ENCODE data around the gene SP7.

The SP7 gene

DNA sequence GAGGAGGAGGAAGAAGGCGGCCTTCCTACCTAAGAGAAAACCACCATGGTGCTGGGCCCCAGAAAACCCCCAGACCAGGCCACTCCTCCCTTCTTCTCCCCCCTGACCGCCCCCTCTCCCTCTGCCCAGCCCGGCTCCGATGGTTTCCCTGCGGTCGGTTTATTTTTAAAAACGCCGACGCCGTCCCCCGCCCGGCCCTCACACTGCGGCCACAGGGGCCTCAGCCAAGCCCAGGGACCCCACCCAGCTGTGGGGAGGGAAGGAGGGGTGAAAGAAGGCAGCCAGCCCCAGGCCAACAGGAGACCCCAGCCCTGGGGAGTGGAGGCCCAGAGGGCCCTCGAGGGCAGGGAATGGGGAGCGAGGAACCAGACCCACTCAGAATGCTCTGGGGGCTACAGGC, 3.4 kb downstream of the SP7 start:
- TF ChIP-seq GATA2 (IDR thresholded peaks at IDR 0.05; ENCODE audit: low read depth, low read length): no peak
- TF ChIP-seq GATA3 (IDR thresholded peaks at IDR 0.05; ENCODE audit: low read depth, low read length): no peak

GRCh38 chr12:53330671-53331070, 5.5 kb downstream of the SP7 start:
- no peak for TF ChIP-seq GATA3 (IDR thresholded peaks at IDR 0.05; ENCODE audit: low read depth, low read length)

- TF ChIP-seq GATA2 (IDR thresholded peaks at IDR 0.05; ENCODE audit: low read depth, low read length): no peak
- no peak for TF ChIP-seq GATA3 (IDR thresholded peaks at IDR 0.05; ENCODE audit: low read depth, low read length)
These were observed 8.1 kb downstream of the SP7 start for GRCh38 chr12:53328043-53328435.

- TF ChIP-seq GATA2 (IDR thresholded peaks at IDR 0.05; ENCODE audit: low read depth, low read length) (no peak), GATA3 (IDR thresholded peaks at IDR 0.05; ENCODE audit: low read depth, low read length) (no peak)
These were observed 8.6 kb downstream of the SP7 start for GRCh38 chr12:53327435-53328042.

DNA sequence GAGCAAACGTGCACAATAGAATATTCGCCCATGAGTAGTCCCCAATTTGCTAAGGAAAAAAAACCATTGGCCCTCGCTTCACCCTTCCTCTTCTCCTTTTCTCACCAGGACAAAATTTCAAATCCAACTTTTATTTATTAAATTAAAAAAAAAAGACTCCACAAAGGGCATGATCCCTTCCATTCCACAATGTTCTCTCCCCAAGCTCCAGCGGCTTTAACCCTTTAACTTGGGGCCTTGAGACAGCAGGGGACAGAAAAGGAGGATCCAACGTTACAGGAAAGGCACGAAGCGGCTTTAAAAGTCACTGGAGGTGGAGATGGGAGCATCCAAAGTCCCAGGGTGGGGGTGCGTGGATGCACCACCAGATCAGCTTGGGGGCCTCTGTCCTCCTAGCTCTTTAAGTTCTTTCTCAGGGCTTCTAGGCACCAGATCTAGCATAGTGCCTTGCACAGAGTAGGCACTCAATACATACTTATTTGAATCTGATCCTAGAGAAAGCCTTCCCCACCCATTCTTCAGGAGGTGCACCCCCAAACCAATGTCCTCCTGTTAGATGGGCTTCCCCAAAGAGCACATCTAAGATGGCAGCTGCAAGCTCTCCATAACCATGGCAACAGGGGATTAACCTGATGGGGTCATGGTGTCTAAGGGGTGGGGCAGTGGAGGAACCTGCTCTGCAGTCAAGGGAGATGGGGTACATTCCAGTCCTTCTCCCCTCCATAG, 9.5 kb downstream of the SP7 start:
- TF ChIP-seq GATA2 (IDR thresholded peaks at IDR 0.05; ENCODE audit: low read depth, low read length) (no peak), GATA3 (IDR thresholded peaks at IDR 0.05; ENCODE audit: low read depth, low read length) (no peak)

- TF ChIP-seq GATA2 (IDR thresholded peaks at IDR 0.05; ENCODE audit: low read depth, low read length) (no peak), GATA3 (IDR thresholded peaks at IDR 0.05; ENCODE audit: low read depth, low read length) (no peak)
These were observed 10.6 kb downstream of the SP7 start for GRCh38 chr12:53325511-53326061.

GRCh38 chr12:53324779-53325510, 11.2 kb downstream of the SP7 start:
- no peak for TF ChIP-seq GATA2 (IDR thresholded peaks at IDR 0.05; ENCODE audit: low read depth, low read length)
- no peak for TF ChIP-seq GATA3 (IDR thresholded peaks at IDR 0.05; ENCODE audit: low read depth, low read length)

DNA sequence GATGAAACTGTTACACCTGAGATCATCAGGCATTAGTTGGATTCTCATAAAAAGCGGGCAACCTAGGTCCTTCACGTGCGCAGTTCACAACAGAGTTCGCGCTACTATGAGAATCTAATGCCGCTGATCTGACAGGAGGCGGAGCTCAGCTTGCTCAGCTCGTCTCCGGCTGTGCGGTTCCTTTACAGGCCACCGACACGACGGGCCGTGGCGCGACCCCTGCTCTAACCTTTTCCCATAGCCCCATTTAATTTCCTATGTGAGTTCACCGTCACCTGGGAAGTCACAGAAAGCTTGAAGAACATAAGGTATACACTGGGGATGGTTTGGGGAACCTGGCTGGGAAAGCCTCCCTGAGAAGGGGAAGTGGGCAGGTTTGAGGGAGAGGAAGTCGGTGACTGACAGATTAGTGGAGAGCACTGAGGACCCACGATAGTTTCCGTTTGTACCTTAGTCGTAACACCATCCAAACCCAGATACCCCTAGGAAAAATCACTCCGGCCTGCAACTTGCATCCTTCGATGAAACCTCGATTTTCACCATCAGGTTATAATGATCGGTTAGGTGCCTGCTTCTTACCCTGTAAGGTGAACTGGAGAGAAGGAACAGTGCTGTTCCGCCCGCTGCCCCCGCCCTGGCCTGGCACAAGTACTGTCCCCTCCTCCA, 11.9 kb downstream of the SP7 start:
- TF ChIP-seq GATA3 (IDR thresholded peaks at IDR 0.05; ENCODE audit: low read depth, low read length) (no peak), GATA2 (IDR thresholded peaks at IDR 0.05; ENCODE audit: low read depth, low read length) (no peak)

GRCh38 chr12:53320352-53321195, 15.6 kb downstream of the SP7 start:
- no peak for TF ChIP-seq GATA2 (IDR thresholded peaks at IDR 0.05; ENCODE audit: low read depth, low read length)
- TF ChIP-seq GATA3 (IDR thresholded peaks at IDR 0.05; ENCODE audit: low read depth, low read length): no peak

- TF ChIP-seq GATA3 (IDR thresholded peaks at IDR 0.05; ENCODE audit: low read depth, low read length) (no peak), GATA2 (IDR thresholded peaks at IDR 0.05; ENCODE audit: low read depth, low read length) (no peak)
These were observed 22.2 kb downstream of the SP7 start for GRCh38 chr12:53313996-53314395.

GRCh38 chr12:53308276-53308675, 27.9 kb downstream of the SP7 start:
- TF ChIP-seq GATA3 (IDR thresholded peaks at IDR 0.05; ENCODE audit: low read depth, low read length) (no peak), GATA2 (IDR thresholded peaks at IDR 0.05; ENCODE audit: low read depth, low read length) (no peak)

GRCh38 chr12:53306826-53307225, 29.3 kb downstream of the SP7 start:
- TF ChIP-seq GATA2 (IDR thresholded peaks at IDR 0.05; ENCODE audit: low read depth, low read length): no peak
- no peak for TF ChIP-seq GATA3 (IDR thresholded peaks at IDR 0.05; ENCODE audit: low read depth, low read length)

DNA sequence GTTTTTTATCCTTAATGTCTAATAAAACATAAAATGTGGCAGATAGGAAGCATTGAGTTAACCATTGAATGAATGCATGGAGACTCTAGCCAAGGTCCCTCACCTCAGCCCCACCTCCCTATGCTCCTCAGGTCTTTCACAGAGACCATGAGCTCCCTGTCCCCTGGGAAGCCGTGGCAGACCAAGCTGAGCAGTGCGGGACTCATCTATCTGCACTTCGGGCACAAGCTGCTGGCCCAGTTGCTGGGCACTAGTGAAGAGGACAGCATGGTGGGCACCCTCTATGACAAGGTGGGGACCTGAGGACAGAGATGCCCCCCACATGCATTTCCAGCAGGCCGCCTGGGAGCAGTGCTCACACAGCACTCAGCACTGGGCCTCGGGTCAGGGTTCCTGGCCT, 33.3 kb downstream of the SP7 start:
- TF ChIP-seq GATA2 (IDR thresholded peaks at IDR 0.05; ENCODE audit: low read depth, low read length): no peak
- no peak for TF ChIP-seq GATA3 (IDR thresholded peaks at IDR 0.05; ENCODE audit: low read depth, low read length)

Data from SH-SY5Y (cell line).